ENCODE measurements around the gene ANKRD63. TPM values are rescaled to one million over a fixed set of nuclear protein-coding genes. Genes with fewer than 3 reads are reported as not detected.

ANKRD63 gene, protein sequence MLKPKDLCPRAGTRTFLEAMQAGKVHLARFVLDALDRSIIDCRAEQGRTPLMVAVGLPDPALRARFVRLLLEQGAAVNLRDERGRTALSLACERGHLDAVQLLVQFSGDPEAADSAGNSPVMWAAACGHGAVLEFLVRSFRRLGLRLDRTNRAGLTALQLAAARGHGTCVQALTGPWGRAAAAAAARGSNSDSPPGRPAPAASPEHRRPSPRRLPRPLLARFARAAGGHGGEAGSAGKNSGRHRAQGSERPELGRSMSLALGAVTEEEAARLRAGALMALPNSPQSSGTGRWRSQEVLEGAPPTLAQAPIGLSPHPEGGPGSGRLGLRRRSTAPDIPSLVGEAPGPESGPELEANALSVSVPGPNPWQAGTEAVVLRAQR
- not detected for polyA plus RNA-seq (2013, experiment 1 of 4)
- not detected for polyA plus RNA-seq (2013, experiment 2 of 4)
- not detected for polyA plus RNA-seq (2013, experiment 3 of 4)
- polyA plus RNA-seq (2013, experiment 4 of 4), result not detected

DNA sequence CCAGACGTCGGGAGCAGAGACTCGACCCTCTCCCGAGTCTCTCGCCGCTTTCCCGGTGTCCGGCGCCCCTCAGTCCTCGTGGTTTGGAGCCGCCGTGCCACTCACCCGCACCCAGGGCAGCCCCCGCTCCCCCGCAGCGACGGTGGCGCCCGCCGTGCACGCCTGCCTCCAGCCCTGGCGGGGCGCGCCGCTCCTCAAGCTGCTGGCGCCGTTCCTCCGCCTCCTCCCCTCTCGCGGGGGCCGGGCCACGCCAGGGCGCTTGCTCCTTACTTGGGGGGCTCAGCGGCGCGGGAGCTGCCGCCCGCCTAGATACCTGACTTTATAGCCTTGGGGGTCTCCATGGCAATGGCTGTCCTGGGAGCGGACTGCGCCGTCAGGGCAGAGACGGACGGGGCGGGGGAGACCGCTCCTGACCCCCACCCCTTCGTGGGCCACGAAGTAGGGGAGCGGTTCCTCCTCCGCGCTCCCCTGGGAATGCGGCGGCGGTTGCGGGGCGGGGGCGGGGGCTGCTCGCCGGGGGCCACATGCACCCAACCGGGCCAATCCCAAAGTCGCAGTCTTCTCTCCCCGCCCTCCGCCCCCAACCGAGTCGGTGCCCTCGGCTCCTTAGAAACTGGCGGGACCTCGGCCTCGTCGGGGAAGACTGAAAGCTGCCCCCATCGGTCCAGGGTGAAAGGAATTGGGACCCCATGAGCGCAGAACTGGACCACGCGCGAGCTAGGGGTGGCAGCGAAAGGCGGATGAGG is at the start of gene ANKRD63:
Gene ANKRD63 (minus strand): TSS at position 196 of the 746 bp plus-strand sequence. CDS start 478 bp downstream, outside the sequence.
- Histone ChIP-seq H3K27me3 (ENCODE audit: control insufficient read depth, insufficient read depth, low read length, poor library complexity, severe bottlenecking) (peaks cover 80% of the 10 kb centered on the region), H3K9me3 (ENCODE audit: control insufficient read depth, low read length) (no peaks in the 10 kb centered on the region), H3K4me3 (ENCODE audit: insufficient read depth, low read depth, low read length) (peak within 1 kb of the TSS; percentile 38), H3K27ac (ENCODE audit: insufficient read depth, low read depth, low read length, poor library complexity, severe bottlenecking) (no peak within 1 kb of the TSS), H3K36me3 (ENCODE audit: control insufficient read depth, insufficient read depth, low read length) (no peaks in the 10 kb centered on the region), H3K4me1 (ENCODE audit: control insufficient read depth, insufficient read depth, low read length) (peaks cover 43% of the 10 kb centered on the region)
- 1 to 2% methylated on average over 76 of the region's 76 CpGs for WGBS, 2 experiments

DNA sequence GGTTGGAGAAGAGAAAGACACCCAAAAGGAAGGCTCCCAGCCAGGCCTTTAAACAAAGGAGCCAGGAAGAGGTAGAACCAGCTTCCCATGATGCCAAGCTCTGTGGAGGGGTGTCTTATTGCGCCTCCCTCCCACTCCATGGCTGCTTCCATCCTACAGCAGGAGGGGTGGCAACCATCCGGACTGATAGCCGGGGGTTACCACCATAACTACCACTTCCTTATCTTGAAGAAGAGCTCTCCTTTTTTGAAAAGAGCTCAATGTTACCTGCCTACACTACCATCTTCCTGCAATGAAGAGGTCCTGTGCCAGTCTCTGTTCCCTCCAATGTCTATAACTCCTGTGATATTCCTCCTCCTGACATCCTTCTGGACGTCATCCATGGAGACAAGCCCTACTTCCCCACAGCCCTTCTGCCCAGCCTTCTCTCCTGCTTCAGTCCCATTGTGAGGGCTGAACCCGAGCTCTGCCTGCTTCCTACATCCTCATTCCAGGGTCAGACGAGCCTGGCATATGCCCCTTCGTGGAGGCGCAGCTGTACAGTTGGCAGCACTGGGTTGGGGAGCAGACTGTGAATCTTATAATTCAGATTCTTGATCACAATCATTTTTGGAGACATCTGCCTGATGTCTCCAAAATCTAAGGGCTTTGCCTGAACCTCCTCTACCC is 49.4 kb upstream of the ANKRD63 start:
- Histone ChIP-seq H3K36me3 (ENCODE audit: control insufficient read depth, insufficient read depth, low read length) (no peaks in the 10 kb centered on the region), H3K27ac (ENCODE audit: insufficient read depth, low read depth, low read length, poor library complexity, severe bottlenecking) (no peak overlapping the region), H3K4me1 (ENCODE audit: control insufficient read depth, insufficient read depth, low read length) (peaks cover 24% of the 10 kb centered on the region), H3K4me3 (ENCODE audit: insufficient read depth, low read depth, low read length) (no peak overlapping the region), H3K27me3 (ENCODE audit: control insufficient read depth, insufficient read depth, low read length, poor library complexity, severe bottlenecking) (no peaks in the 10 kb centered on the region), H3K9me3 (ENCODE audit: control insufficient read depth, low read length) (no peaks in the 10 kb centered on the region)
- 80 to 85% methylated on average over 8 of the region's 8 CpGs for WGBS, 2 experiments

DNA sequence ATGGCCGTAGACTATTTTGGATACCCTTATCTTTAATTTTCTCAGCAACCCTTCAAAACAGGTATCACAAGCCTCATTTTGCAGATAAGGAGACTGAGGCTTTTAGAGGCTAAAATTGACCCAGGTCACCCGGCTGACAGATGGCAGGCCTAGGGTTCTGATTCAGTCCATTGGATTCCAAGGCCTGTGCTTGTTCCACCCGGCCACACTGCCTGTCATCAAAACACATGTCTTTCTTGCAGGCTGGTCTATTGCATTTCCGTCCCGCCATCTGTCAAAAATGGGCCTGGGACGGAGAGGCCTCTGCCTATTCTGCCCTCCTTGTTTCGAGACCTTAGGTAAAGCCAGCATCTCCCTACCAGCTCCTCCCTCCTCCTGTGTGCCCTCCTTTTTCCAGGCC is 48.8 kb upstream of the ANKRD63 start:
- Histone ChIP-seq H3K4me3 (ENCODE audit: insufficient read depth, low read depth, low read length) (no peak overlapping the region), H3K36me3 (ENCODE audit: control insufficient read depth, insufficient read depth, low read length) (no peaks in the 10 kb centered on the region), H3K27me3 (ENCODE audit: control insufficient read depth, insufficient read depth, low read length, poor library complexity, severe bottlenecking) (no peaks in the 10 kb centered on the region), H3K9me3 (ENCODE audit: control insufficient read depth, low read length) (no peaks in the 10 kb centered on the region), H3K27ac (ENCODE audit: insufficient read depth, low read depth, low read length, poor library complexity, severe bottlenecking) (no peak overlapping the region), H3K4me1 (ENCODE audit: control insufficient read depth, insufficient read depth, low read length) (peaks cover 30% of the 10 kb centered on the region)
- WGBS, 2 experiments, result 91 to 93% methylated on average over 7 of the region's 7 CpGs

DNA sequence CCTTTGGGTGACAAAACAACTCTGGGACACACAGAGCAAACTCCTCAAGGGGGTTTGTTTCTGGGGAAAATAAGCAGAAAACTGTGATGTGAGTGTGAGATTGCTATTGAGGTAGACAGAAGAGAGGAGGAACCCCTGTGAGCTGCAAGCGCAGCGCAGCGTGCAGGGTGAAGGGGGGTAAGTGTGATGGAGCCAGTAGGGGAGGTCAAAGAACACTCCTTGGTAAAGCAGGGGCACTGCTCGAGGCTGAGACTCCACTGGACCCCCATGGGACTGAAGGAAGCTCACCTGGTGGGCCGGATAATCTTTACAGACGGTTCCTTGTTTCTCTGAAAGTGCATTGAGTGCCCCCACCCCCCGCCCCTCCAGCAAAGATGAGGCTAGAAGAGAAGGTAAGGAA is 48.2 kb upstream of the ANKRD63 start:
- H3K27ac ChIP-seq (ENCODE audit: insufficient read depth, low read depth, low read length, poor library complexity, severe bottlenecking), result no peak overlapping the region
- H3K36me3 ChIP-seq (ENCODE audit: control insufficient read depth, insufficient read depth, low read length), result no peaks in the 10 kb centered on the region
- H3K4me3 ChIP-seq (ENCODE audit: insufficient read depth, low read depth, low read length), result no peak overlapping the region
- no peaks in the 10 kb centered on the region for H3K9me3 ChIP-seq (ENCODE audit: control insufficient read depth, low read length)
- peaks cover 35% of the 10 kb centered on the region for H3K4me1 ChIP-seq (ENCODE audit: control insufficient read depth, insufficient read depth, low read length)
- WGBS, 2 experiments, result 88 to 92% methylated on average over 6 to 7 of the region's 7 CpGs
- no peaks in the 10 kb centered on the region for H3K27me3 ChIP-seq (ENCODE audit: control insufficient read depth, insufficient read depth, low read length, poor library complexity, severe bottlenecking)

DNA sequence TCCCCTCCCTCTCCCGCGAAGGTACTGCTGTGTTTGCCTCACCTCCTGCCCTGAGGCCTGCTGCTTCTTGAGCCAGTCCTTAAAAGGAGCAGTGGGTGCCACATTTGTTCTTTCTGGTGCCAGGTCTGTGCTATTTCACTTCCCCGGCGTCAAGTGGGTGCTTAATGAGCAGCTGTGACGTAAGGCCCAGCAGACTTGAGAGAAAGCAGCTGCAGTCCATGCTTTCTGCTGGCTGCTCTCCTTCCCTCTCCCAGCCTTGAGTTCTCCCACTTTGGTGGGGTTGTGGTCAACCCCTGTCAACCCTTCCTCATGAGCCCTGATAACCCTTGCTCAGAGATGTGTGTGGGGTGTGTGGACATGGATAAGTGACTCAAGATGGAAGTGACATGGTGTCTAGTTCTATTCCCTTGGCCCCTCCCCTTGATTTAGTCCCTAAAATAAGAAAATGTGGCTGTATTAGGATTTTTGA is 47.5 kb upstream of the ANKRD63 start:
- Histone ChIP-seq H3K4me1 (ENCODE audit: control insufficient read depth, insufficient read depth, low read length) (peaks cover 40% of the 10 kb centered on the region), H3K27ac (ENCODE audit: insufficient read depth, low read depth, low read length, poor library complexity, severe bottlenecking) (no peak overlapping the region), H3K4me3 (ENCODE audit: insufficient read depth, low read depth, low read length) (no peak overlapping the region), H3K27me3 (ENCODE audit: control insufficient read depth, insufficient read depth, low read length, poor library complexity, severe bottlenecking) (peaks cover 5% of the 10 kb centered on the region), H3K9me3 (ENCODE audit: control insufficient read depth, low read length) (no peaks in the 10 kb centered on the region), H3K36me3 (ENCODE audit: control insufficient read depth, insufficient read depth, low read length) (no peaks in the 10 kb centered on the region)
- WGBS, 2 experiments, result 86 to 87% methylated on average over 5 of the region's 5 CpGs

DNA sequence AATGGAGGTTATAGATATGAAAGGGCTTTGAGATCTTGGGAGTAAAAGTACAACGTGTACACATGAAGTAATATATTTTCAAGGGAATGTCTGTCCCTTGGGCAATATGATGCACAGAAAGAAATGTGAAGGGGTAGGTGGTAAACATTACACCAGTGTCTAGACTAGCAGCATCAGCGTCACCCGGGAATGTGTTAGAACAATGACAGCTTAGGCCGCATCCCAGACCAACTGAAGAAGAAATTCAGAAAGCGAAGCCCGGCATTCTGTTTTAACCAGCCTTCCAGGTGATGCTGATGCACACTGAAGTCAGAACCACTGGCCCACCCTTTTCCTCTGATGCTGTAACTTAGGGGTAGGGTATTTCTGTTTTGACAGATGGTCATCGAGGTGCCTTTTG is 46.9 kb upstream of the ANKRD63 start:
- peaks cover 44% of the 10 kb centered on the region for H3K4me1 ChIP-seq (ENCODE audit: control insufficient read depth, insufficient read depth, low read length)
- H3K9me3 ChIP-seq (ENCODE audit: control insufficient read depth, low read length), result no peaks in the 10 kb centered on the region
- H3K4me3 ChIP-seq (ENCODE audit: insufficient read depth, low read depth, low read length), result no peak overlapping the region
- WGBS, 2 experiments, result 91 to 92% methylated on average over 7 of the region's 7 CpGs
- no peaks in the 10 kb centered on the region for H3K36me3 ChIP-seq (ENCODE audit: control insufficient read depth, insufficient read depth, low read length)
- H3K27ac ChIP-seq (ENCODE audit: insufficient read depth, low read depth, low read length, poor library complexity, severe bottlenecking), result no peak overlapping the region
- peaks cover 11% of the 10 kb centered on the region for H3K27me3 ChIP-seq (ENCODE audit: control insufficient read depth, insufficient read depth, low read length, poor library complexity, severe bottlenecking)

DNA sequence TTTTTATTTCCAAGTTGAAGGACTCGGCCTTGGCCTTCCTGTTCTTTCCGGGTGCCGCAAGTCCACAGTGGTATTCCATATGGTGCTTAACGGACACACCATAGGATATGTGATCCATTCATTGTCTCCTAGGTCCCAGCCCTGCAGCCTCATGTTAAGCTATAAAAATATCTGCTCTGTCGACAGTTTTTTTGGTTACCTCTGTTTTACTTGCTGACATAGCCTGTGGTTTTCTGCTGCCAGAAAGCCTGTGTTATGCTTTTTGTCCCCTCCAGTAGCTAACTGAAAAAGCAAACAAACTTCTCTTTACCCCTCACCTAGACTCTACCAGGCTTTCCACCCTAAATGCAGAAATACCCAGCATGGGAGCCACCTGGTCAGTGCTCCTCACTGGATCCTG is 45.9 kb upstream of the ANKRD63 start:
- Histone ChIP-seq H3K4me3 (ENCODE audit: insufficient read depth, low read depth, low read length) (no peak overlapping the region), H3K36me3 (ENCODE audit: control insufficient read depth, insufficient read depth, low read length) (no peaks in the 10 kb centered on the region), H3K27ac (ENCODE audit: insufficient read depth, low read depth, low read length, poor library complexity, severe bottlenecking) (no peak overlapping the region), H3K9me3 (ENCODE audit: control insufficient read depth, low read length) (no peaks in the 10 kb centered on the region), H3K4me1 (ENCODE audit: control insufficient read depth, insufficient read depth, low read length) (peaks cover 41% of the 10 kb centered on the region), H3K27me3 (ENCODE audit: control insufficient read depth, insufficient read depth, low read length, poor library complexity, severe bottlenecking) (peaks cover 17% of the 10 kb centered on the region)
- 86 to 89% methylated on average over 5 of the region's 5 CpGs for WGBS, 2 experiments

DNA sequence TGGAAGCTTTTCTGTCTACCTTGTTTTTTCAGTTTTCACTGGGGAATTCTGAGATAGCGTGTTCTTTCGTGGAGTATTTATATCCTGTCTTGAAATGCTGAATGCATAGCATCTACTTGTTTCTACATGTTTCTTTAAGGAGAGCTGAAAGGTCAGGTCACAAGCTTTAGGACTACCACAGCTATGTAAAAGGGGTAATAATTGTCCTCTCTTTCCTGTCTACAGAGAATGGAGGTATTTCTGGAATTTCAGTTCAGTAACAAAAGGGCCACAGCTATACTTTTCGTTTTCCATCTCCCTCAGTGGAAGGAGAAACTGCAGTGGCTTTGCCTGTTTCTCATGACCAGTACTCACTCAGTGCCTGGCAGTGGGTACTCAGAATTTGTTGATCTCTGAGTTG is 45.3 kb upstream of the ANKRD63 start:
- H3K9me3 ChIP-seq (ENCODE audit: control insufficient read depth, low read length), result no peaks in the 10 kb centered on the region

DNA sequence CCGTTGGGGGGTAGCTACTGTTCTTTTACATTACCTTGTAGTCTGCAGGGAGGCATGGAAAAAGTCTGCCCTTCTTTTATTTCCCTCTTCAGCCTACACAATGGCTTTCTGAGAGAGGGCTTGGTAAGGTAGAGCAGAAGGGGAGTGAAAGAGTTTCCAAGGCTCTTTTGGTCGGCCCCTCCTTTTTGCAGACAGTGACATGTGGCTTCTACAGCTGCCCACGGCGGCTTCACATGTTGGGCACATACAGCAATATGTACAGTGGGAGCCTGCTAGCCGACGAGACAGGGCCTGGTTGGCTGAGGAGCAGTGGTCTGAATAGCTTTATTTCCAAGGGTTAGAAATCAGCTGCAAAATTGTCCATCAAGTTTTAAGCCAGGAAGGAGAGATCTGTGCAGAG is 44.6 kb upstream of the ANKRD63 start:
- no peaks in the 10 kb centered on the region for H3K36me3 ChIP-seq (ENCODE audit: control insufficient read depth, insufficient read depth, low read length)
- no peak overlapping the region for H3K4me3 ChIP-seq (ENCODE audit: insufficient read depth, low read depth, low read length)
- peak overlapping the region; percentile 32 for H3K27ac ChIP-seq (ENCODE audit: insufficient read depth, low read depth, low read length, poor library complexity, severe bottlenecking)
- peaks cover 46% of the 10 kb centered on the region for H3K4me1 ChIP-seq (ENCODE audit: control insufficient read depth, insufficient read depth, low read length)
- 6 to 9% methylated on average over 6 of the region's 6 CpGs for WGBS, 2 experiments
- H3K27me3 ChIP-seq (ENCODE audit: control insufficient read depth, insufficient read depth, low read length, poor library complexity, severe bottlenecking), result peaks cover 24% of the 10 kb centered on the region
- no peaks in the 10 kb centered on the region for H3K9me3 ChIP-seq (ENCODE audit: control insufficient read depth, low read length)

More for the DNA sequence above, 45.3 kb upstream of the ANKRD63 start:
- H3K27ac ChIP-seq (ENCODE audit: insufficient read depth, low read depth, low read length, poor library complexity, severe bottlenecking), result no peak overlapping the region
- H3K4me3 ChIP-seq (ENCODE audit: insufficient read depth, low read depth, low read length), result no peak overlapping the region
- peaks cover 40% of the 10 kb centered on the region for H3K4me1 ChIP-seq (ENCODE audit: control insufficient read depth, insufficient read depth, low read length)
- 59 to 60% methylated on average over 3 of the region's 3 CpGs for WGBS, 2 experiments
- peaks cover 17% of the 10 kb centered on the region for H3K27me3 ChIP-seq (ENCODE audit: control insufficient read depth, insufficient read depth, low read length, poor library complexity, severe bottlenecking)
- H3K36me3 ChIP-seq (ENCODE audit: control insufficient read depth, insufficient read depth, low read length), result no peaks in the 10 kb centered on the region

DNA sequence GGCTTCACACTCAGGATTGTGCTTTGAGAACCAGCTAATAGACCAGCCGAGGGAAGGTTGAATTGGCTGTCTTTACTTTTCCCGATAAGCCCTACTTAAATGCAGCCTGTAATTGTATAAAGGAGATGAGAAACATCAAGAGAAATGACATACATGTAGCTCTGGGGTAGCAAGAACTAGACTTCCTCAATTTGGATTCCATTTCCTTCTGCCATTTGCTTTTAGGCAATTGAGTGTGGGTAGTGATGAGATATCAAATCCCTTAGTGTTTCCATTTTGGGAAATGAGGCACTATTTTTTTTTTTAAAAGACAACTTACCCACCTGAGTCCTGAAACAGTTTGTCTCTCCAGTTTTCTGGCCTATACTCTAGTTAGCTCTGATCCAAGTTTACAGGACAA is 42.8 kb upstream of the ANKRD63 start:
- no peak overlapping the region for H3K4me3 ChIP-seq (ENCODE audit: insufficient read depth, low read depth, low read length)
- no peak overlapping the region for H3K27ac ChIP-seq (ENCODE audit: insufficient read depth, low read depth, low read length, poor library complexity, severe bottlenecking)
- 87 to 88% methylated on average over 2 of the region's 2 CpGs for WGBS, 2 experiments
- no peaks in the 10 kb centered on the region for H3K36me3 ChIP-seq (ENCODE audit: control insufficient read depth, insufficient read depth, low read length)
- H3K9me3 ChIP-seq (ENCODE audit: control insufficient read depth, low read length), result no peaks in the 10 kb centered on the region
- H3K27me3 ChIP-seq (ENCODE audit: control insufficient read depth, insufficient read depth, low read length, poor library complexity, severe bottlenecking), result peaks cover 33% of the 10 kb centered on the region
- peaks cover 47% of the 10 kb centered on the region for H3K4me1 ChIP-seq (ENCODE audit: control insufficient read depth, insufficient read depth, low read length)

Measured in ectodermal cell (in vitro differentiated cells).